PC-3 (cell line): Measurements from ENCODE around the gene SF3B6.

Source experiments
- EZH2phosphoT487 ChIP-seq: fragments of 300-600 bp; sonication (generic); IDR thresholded peaks from 2 replicates; pipeline ENCODE4 v1.6.1; 2018; ENCODE audit warnings: mild to moderate bottlenecking, antibody characterized with exemption, low read length, borderline replicate concordance
- TF ChIP-seq, protein P1 (sequence below): fragments of 300-600 bp; sonication (generic); conservative IDR thresholded peaks from 2 replicates; pipeline ENCODE4 v1.5.1; 2017; ENCODE audit warnings: antibody characterized with exemption, low read depth, mild to moderate bottlenecking, low read length

DNA sequence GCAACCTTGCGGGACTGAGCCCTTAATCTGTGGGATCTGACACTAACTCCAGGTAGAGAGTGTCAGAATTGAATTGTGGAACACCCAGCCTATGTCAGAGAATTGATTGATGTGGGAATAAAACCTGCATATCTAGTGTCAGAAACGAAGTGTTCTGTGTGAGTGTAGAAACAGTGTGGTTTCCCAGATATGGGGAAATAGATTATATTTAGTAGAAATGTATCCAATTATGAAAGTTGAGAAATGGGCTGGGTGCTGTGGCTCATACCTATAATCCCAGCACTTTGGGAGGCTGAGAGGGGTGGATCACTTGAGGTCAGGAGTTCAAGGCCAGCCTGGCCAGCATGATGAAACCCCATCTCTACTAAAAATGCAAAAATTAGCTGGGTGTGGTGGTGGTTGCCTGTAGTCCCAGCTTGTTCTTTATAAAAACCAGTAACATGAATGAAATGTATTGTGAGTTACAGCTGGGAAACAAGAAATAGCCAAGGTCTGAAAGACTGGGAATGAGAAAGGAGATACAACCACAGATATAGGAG, 12.8 kb upstream of the SF3B6 start:
- no peak for TF ChIP-seq EZH2phosphoT487
- TF ChIP-seq, protein P1, sequence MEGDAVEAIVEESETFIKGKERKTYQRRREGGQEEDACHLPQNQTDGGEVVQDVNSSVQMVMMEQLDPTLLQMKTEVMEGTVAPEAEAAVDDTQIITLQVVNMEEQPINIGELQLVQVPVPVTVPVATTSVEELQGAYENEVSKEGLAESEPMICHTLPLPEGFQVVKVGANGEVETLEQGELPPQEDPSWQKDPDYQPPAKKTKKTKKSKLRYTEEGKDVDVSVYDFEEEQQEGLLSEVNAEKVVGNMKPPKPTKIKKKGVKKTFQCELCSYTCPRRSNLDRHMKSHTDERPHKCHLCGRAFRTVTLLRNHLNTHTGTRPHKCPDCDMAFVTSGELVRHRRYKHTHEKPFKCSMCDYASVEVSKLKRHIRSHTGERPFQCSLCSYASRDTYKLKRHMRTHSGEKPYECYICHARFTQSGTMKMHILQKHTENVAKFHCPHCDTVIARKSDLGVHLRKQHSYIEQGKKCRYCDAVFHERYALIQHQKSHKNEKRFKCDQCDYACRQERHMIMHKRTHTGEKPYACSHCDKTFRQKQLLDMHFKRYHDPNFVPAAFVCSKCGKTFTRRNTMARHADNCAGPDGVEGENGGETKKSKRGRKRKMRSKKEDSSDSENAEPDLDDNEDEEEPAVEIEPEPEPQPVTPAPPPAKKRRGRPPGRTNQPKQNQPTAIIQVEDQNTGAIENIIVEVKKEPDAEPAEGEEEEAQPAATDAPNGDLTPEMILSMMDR, result no peak
